Gastrocnemius medialis (tissue), 4 donors: ENCODE data around the gene ATXN7.

Experiments used
- CTCF ChIP-seq, 5 experiments: fragments of 450-650 bp in 3 of 5; fragments of 200-600 bp in 2 of 5; sonication (generic) in 2 of 5; IDR thresholded peaks in 4 of 5; conservative IDR thresholded peaks in 1 of 5; 1 replicate in 4 of 5; 2 replicates in 1 of 5; pipeline ENCODE4 v1.5.1; 2016 to 2019; ENCODE audit warnings: antibody characterized with exemption in 5 of 5, mild to moderate bottlenecking in 3 of 5, moderate library complexity in 3 of 5
- POLR2A ChIP-seq, 2 donors: fragments of 450-650 bp; IDR thresholded peaks; one replicate each; pipeline ENCODE4 v1.6.1; 2017; ENCODE audit warnings: antibody characterized with exemption in 2 of 2, mild to moderate bottlenecking in 2 of 2, moderate library complexity in 2 of 2

GRCh38 chr3:63900459-63900858 is 36.8 kb downstream of the ATXN7 start:
- TF ChIP-seq CTCF (IDR thresholded peaks at IDR 0.05 in 4 of 5, conservative IDR thresholded peaks at IDR 0.05 in 1 of 5), result no peak
- no peak for TF ChIP-seq POLR2A (IDR thresholded peaks at IDR 0.05)
